GM12892 (cell line): ENCODE data around the gene PPIC.

Experiments
- DNase-seq: peaks from one replicate; pipeline ENCODE4 v3.0.0; 2011; ENCODE audit not compliant: insufficient read length
- FAIRE-seq: peaks from 2 replicates; lab custom pipeline; 2011; peaks lifted over from hg19 to GRCh38; lab: Jason Lieb, UNC
- POLR2A ChIP-seq: IDR thresholded peaks from 2 replicates; pipeline ENCODE4 v1.6.1; 2011; ENCODE audit warnings: low read depth, low read length, control low read depth
- POLR2AphosphoS5 ChIP-seq: IDR thresholded peaks from 2 replicates; pipeline ENCODE4 v1.6.1; 2011; ENCODE audit warnings: low read depth, low read length, control low read depth
- TAF1 ChIP-seq: IDR thresholded peaks from 2 replicates; pipeline ENCODE4 v1.6.1; 2011; ENCODE audit warnings: low read depth, mild to moderate bottlenecking, control low read depth, low read length, borderline replicate concordance

Gene PPIC

GRCh38 chr5:123044926-123045617, 8.5 kb upstream of the PPIC start:
- no peak for DNase-seq
- no peak for FAIRE-seq
- no peak for TF ChIP-seq TAF1
- TF ChIP-seq POLR2AphosphoS5: no peak
- TF ChIP-seq POLR2A: no peak

GRCh38 chr5:123039673-123040072, 3.1 kb upstream of the PPIC start:
- DNase-seq (no peak), FAIRE-seq (peak; percentile 44)
- TF ChIP-seq POLR2A (no peak), TAF1 (no peak), POLR2AphosphoS5 (no peak)

GRCh38 chr5:123037104-123037418, 536 bp upstream of the PPIC start:
- no peak for FAIRE-seq
- no peak for DNase-seq
- TF ChIP-seq POLR2AphosphoS5: no peak
- no peak for TF ChIP-seq POLR2A
- TF ChIP-seq TAF1: no peak

GRCh38 chr5:123035918-123036390, 571 bp downstream of the PPIC start:
- no peak for TF ChIP-seq TAF1
- FAIRE-seq (no peak), DNase-seq (peak; percentile 18)

GRCh38 chr5:123035360-123035917, 1.1 kb downstream of the PPIC start:
- no peak for DNase-seq
- no peak for FAIRE-seq

GRCh38 chr5:123033157-123033671, 3.3 kb downstream of the PPIC start:
- TF ChIP-seq POLR2AphosphoS5 (no peak), TAF1 (no peak), POLR2A (no peak)
- no peak for FAIRE-seq
- no peak for DNase-seq

More at GRCh38 chr5:123035360-123035917, 1.1 kb downstream of the PPIC start:
- TF ChIP-seq POLR2AphosphoS5 (no peak), POLR2A (no peak), TAF1 (no peak)

GRCh38 chr5:123028222-123028621, 8.3 kb downstream of the PPIC start:
- DNase-seq: no peak
- FAIRE-seq: no peak
- TF ChIP-seq POLR2AphosphoS5: no peak
- TF ChIP-seq TAF1: no peak
- no peak for TF ChIP-seq POLR2A

- TF ChIP-seq TAF1: no peak
- TF ChIP-seq POLR2AphosphoS5: no peak
- no peak for TF ChIP-seq POLR2A
- DNase-seq (no peak), FAIRE-seq (no peak)
Measured at GRCh38 chr5:123014689-123015088, 21.8 kb downstream of the PPIC start.

GRCh38 chr5:123012321-123012720, 24.2 kb downstream of the PPIC start:
- no peak for DNase-seq
- no peak for FAIRE-seq
- TF ChIP-seq POLR2AphosphoS5 (no peak), POLR2A (no peak), TAF1 (no peak)

GRCh38 chr5:123007754-123008153, 28.8 kb downstream of the PPIC start:
- FAIRE-seq: no peak

GRCh38 chr5:123007182-123007581, 29.3 kb downstream of the PPIC start:
- TF ChIP-seq TAF1 (no peak), POLR2A (no peak), POLR2AphosphoS5 (no peak)
- no peak for DNase-seq

More at GRCh38 chr5:123007754-123008153, 28.8 kb downstream of the PPIC start:
- DNase-seq: no peak
- TF ChIP-seq POLR2AphosphoS5 (no peak), TAF1 (no peak), POLR2A (no peak)

GRCh38 chr5:123001808-123002207, 34.7 kb downstream of the PPIC start:
- FAIRE-seq (no peak), DNase-seq (no peak)
- no peak for TF ChIP-seq TAF1
- TF ChIP-seq POLR2AphosphoS5: no peak
- no peak for TF ChIP-seq POLR2A

More at GRCh38 chr5:123007182-123007581, 29.3 kb downstream of the PPIC start:
- FAIRE-seq: no peak
